ENCODE data around the gene CELF3. TPM values are rescaled to one million over a fixed set of nuclear protein-coding genes. Genes with fewer than 3 reads are reported as not detected.

The CELF3 gene
- polyA plus RNA-seq, 1 of the 3 experiments (the other 2 are of a cell fraction): 0.25 TPM

- Histone ChIP-seq H3K9me2 (no peaks in the 10 kb centered on the region), H3K36me3 (replicated peaks in 1 of 2; ENCODE audit: control insufficient read depth in 1 of 2, insufficient read depth in 2 of 2, low read length in 1 of 2) (peaks cover 33 to 36% of the 10 kb centered on the region in 2 experiments), H3K4me3 (ENCODE audit: low read depth in 2 of 2, low read length in 1 of 2) (no peak overlapping the region; a peak in 1 of 4 replicates), H3F3A (replicated peaks; ENCODE audit: insufficient read depth) (no peaks in the 10 kb centered on the region), H3K4me2 (no peak overlapping the region), H3K9ac (no peak overlapping the region), H3K4me1 (ENCODE audit: control insufficient read depth in 1 of 2, insufficient read depth in 2 of 2, low read depth in 1 of 2, low read length in 1 of 2) (no peaks in the 10 kb centered on the region), H3K9me3 (no peaks in the 10 kb centered on the region), H3K79me2 (ENCODE audit: insufficient read depth) (no peaks in the 10 kb centered on the region), H4K20me1 (ENCODE audit: insufficient read depth) (no peaks in the 10 kb centered on the region), H3K27ac (ENCODE audit: low read depth in 2 of 2, low read length in 1 of 2) (no peak overlapping the region), H2AFZ (ENCODE audit: low read depth) (no peak overlapping the region), H3K27me3 (ENCODE audit: insufficient read depth) (no peaks in the 10 kb centered on the region)
- CTCF ChIA-PET: interaction anchor here (0.6 to 6.5 kb wide), 32 partner anchors 9 to 158 kb away, joined by 3 to 58 read pairs (median 5); partner anchors contain the start of genes CELF3, MRPL9, RIIAD1 and SNX27
- DNase-seq: peak; percentile 72
- no peak for TF ChIP-seq RXRA (IDR thresholded peaks at IDR 0.05; ENCODE audit: borderline replicate concordance, low read depth)
- TF ChIP-seq PBX3 (IDR thresholded peaks at IDR 0.05): no peak
- TF ChIP-seq ZBTB33 (IDR thresholded peaks at IDR 0.05; ENCODE audit: borderline replicate concordance, low read depth): no peak
- TF ChIP-seq USF2 (IDR thresholded peaks at IDR 0.05; ENCODE audit: borderline replicate concordance, low read depth, low read length): no peak
- no peak for TF ChIP-seq ELF1 (IDR thresholded peaks at IDR 0.05)
- no peak for TF ChIP-seq JUND (IDR thresholded peaks at IDR 0.05)
- no peak for TF ChIP-seq POLR2AphosphoS5 (IDR thresholded peaks at IDR 0.05; ENCODE audit: low read depth, low read length)
- TF ChIP-seq NFIC (IDR thresholded peaks at IDR 0.05; ENCODE audit: borderline replicate concordance): no peak
- TF ChIP-seq TAF1 (IDR thresholded peaks at IDR 0.05; ENCODE audit: borderline replicate concordance, low read depth, low read length): no peak
- TF ChIP-seq YY1 (IDR thresholded peaks at IDR 0.05; ENCODE audit: low read depth): no peak
- no peak for TF ChIP-seq USF1 (IDR thresholded peaks at IDR 0.05; ENCODE audit: borderline replicate concordance, low read depth)
- no peak for TF ChIP-seq MAX (IDR thresholded peaks at IDR 0.05; ENCODE audit: low read depth)
- no peak for TF ChIP-seq MEF2A (IDR thresholded peaks at IDR 0.05; ENCODE audit: borderline replicate concordance, low read depth)
- no peak for TF ChIP-seq EP300 (IDR thresholded peaks at IDR 0.05; ENCODE audit: borderline replicate concordance in 1 of 2, low read depth in 1 of 2, low read length in 1 of 2)
- no peak for TF ChIP-seq SIN3A (IDR thresholded peaks at IDR 0.05; ENCODE audit: borderline replicate concordance, low read depth, low read length)
- no peak for TF ChIP-seq IRF3 (IDR thresholded peaks at IDR 0.05; ENCODE audit: low read depth, low read length)
- TF ChIP-seq SMC3 (IDR thresholded peaks at IDR 0.05; ENCODE audit: low read depth, low read length): peak; percentile 88
- TF ChIP-seq CTCF (IDR thresholded peaks at IDR 0.05): peak; percentile 73
- no peak for TF ChIP-seq GATA2 (CRISPR knock-in tag; IDR thresholded peaks at IDR 0.05)
- peak; percentile 89 for TF ChIP-seq RAD21 (IDR thresholded peaks at IDR 0.05; ENCODE audit: low read length)
- TF ChIP-seq CHD2 (IDR thresholded peaks at IDR 0.05; ENCODE audit: low read length, partially characterized antibody): no peak
- no peak for TF ChIP-seq TEAD4 (IDR thresholded peaks at IDR 0.05; ENCODE audit: borderline replicate concordance, insufficient read depth)
- TF ChIP-seq TCF12 (IDR thresholded peaks at IDR 0.05): no peak
- WGBS (ENCODE audit: low lambda C conversion rate): 80% methylated on average over 4 of the region's 4 CpGs
- POLR2A ChIA-PET: interaction anchor here (0.6 kb wide), 1 partner anchor 14 kb away, joined by 3 read pairs; no protein-coding TSS in a partner anchor
Measured at GRCh38 chr1:151693057-151693651, 23.4 kb downstream of the CELF3 start.

Data from SK-N-SH (cell line).